ENCODE data around the gene RNF144B.

DNA sequence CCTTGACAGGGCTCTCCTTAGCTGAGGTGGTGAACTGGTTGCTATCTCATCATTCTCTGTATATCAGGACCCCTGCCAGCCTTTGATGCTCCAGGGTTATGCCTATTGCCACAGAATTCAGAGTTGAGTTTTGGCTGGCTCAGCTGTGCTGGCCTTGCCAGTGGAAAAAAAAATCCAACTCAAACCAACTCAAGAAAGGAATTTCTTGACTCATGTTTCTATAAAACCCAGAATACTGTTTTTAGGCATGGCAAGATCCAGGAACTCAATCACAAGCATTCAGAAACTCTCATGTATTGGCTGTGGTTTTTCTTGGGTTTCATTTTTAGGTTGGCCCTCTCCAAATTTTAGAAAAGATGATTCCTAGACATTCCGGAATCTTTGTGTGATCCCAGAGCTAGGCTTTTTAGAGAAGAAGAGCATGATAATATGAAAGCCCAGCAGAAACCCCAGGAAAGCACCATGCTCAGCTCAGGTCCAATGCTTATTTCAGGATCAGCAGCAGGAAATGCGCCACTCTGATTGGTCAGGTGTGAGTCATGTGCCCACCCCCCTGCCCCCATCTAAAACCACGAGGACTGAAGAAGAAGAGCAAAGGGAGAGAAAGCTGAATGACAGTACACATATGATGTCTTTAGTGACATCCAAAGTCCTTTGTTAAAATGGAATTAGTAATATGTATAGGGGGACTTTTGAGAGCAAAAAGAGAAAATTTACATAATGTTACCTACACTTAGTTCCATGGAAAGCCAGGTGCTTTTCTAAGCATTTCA is 122.9 kb downstream of the RNF144B start:
- TF ChIP-seq POLR2A (IDR thresholded peaks at IDR 0.05; ENCODE audit: low read depth, low read length): no peak
- TF ChIP-seq POLR2AphosphoS5 (IDR thresholded peaks at IDR 0.05; ENCODE audit: low read depth, low read length): no peak

Measured in GM12891 (cell line).